Right lobe of liver (tissue), 6 donors: ENCODE measurements around the gene VEGFD. TPM values are rescaled to one million over a fixed set of nuclear protein-coding genes. Genes with fewer than 3 reads are reported as not detected.

ENCODE experiments used
- ATAC-seq, 4 donors: fragments of 200-7000 bp; cut with Tn5 transposase; one replicate each; pipeline ENCODE4 v1.9.1; 2020; ENCODE audit warnings: mild to moderate bottlenecking in 4 of 4, moderate library complexity in 4 of 4
- DNase-seq, 3 donors: peaks; one replicate each; pipeline ENCODE4 v3.0.0-alpha.2; 2020
- H3K27ac ChIP-seq, 3 donors: fragments of 200-600 bp; one replicate each; pipeline ENCODE4 v1.8.0; 2022
- H3K27me3 ChIP-seq, 2 donors: fragments of 200-600 bp; one replicate each; pipeline ENCODE4 v1.8.0; 2022
- H3K36me3 ChIP-seq, 4 donors: fragments of 200-600 bp; sonication (generic) in 1 of 4; one replicate each; pipeline versions ENCODE4 v1.5.1 to v1.8.0; 2017 to 2022; ENCODE audit warnings: control low read depth in 1 of 4
- H3K4me1 ChIP-seq, 4 donors: fragments of 200-600 bp; sonication (generic) in 1 of 4; one replicate each; pipeline versions ENCODE4 v1.5.1 to v1.8.0; 2017 to 2022; ENCODE audit warnings: control low read depth in 1 of 4
- H3K4me3 ChIP-seq, 3 donors: fragments of 200-600 bp; one replicate each; pipeline ENCODE4 v1.8.0; 2022
- H3K9me3 ChIP-seq, 4 donors: fragments of 200-600 bp; sonication (generic) in 1 of 4; one replicate each; pipeline versions ENCODE4 v1.5.1 to v1.8.0; 2017 to 2022; ENCODE audit warnings: control low read depth in 1 of 4
- CTCF ChIP-seq, 4 donors: fragments of 200-600 bp in 3 of 4; fragments of 450-650 bp in 1 of 4; IDR thresholded peaks; one replicate each; pipeline versions ENCODE4 v1.5.1 to v1.8.0; 2016 to 2022; ENCODE audit warnings: antibody characterized with exemption in 4 of 4, mild to moderate bottlenecking in 2 of 4
- POLR2A ChIP-seq: fragments of 450-650 bp; IDR thresholded peaks from one replicate; pipeline ENCODE4 v1.6.1; 2017; ENCODE audit warnings: antibody characterized with exemption, mild to moderate bottlenecking
- whole genome bisulfite sequencing: methylation state at CpG from one replicate; pipeline ENCODE4 v1.1.6; 2018; ENCODE audit warnings: low coverage, low lambda C conversion rate; ENCODE audit not compliant: insufficient coverage; ENCODE audit errors: missing lambda C conversion rate; 5-methylcytosine and 5-hydroxymethylcytosine counted together
- intact Hi-C, 2 donors: fragments of 100-400 bp; cut with DNase I; formaldehyde crosslinking; loops; one replicate each; pipeline versions ENCODE4 v1.11.2 to v1.14.1; 2022
- total RNA-seq, 6 experiments: library from RNA; depleted of rRNA in 2 of 6; stranded (reverse); fragments of >200 nt in 2 of 6; fragmentation: NEBNext Ultra II Directional in 3 of 6; extraction: Animal tissue kit (Norgen Biotek cat#: 25700) in 3 of 6; gene quantifications; one replicate each; pipeline versions ENCODE4 v1.1.0 to v1.2.4, GENCODE V29; 2016 to 2023
- donor health status: DM: no; HTN: yes; CAD: no.
- donor health status: DM: no; HTN: no; CAD: no.
- donor health status: DM: no; HTN: no; CAD: no.
- donor health status: DM: no; HTN: yes; CAD: no.
- donor health status: DM: no; HTN: yes; CAD: no.

VEGFD gene
- total RNA-seq, 6 experiments from 2014 or later: 0.22 to 0.49 (median 0.33) TPM

- no peaks in the 10 kb centered on the region for H3K9me3 ChIP-seq
- H3K36me3 ChIP-seq: no peaks in the 10 kb centered on the region
- H3K4me3 ChIP-seq: no peak overlapping the region
- H3K4me1 ChIP-seq: no peaks in the 10 kb centered on the region
- 81% methylated on average over 2 of the region's 2 CpGs for WGBS
- intact Hi-C loops: no loop called here
- H3K27ac ChIP-seq: no peak overlapping the region
- TF ChIP-seq CTCF (IDR thresholded peaks at IDR 0.05) (no peak), POLR2A (no peak)
- no peak for ATAC-seq
- DNase-seq: no peak
- peaks cover 3 to 4% of the 10 kb centered on the region in 2 donors for H3K27me3 ChIP-seq
Measured at GRCh38 chrX:15340867-15341266, 43.3 kb downstream of the VEGFD start.

GRCh38 chrX:15336023-15336413, 48.2 kb downstream of the VEGFD start:
- Histone ChIP-seq H3K36me3 (no peaks in the 10 kb centered on the region), H3K9me3 (no peaks in the 10 kb centered on the region), H3K4me1 (no peaks in the 10 kb centered on the region), H3K27ac (peak overlapping the region in 2 of 3 donors; percentile 21 to 82), H3K4me3 (peak overlapping the region; percentile 8 to 34 (median 26)), H3K27me3 (peaks cover 0 to 4% of the 10 kb centered on the region in 2 donors)
- peak in 1 of 4 donors; percentile 5 for ATAC-seq
- intact Hi-C loops: no loop called here
- TF ChIP-seq POLR2A: no peak
- no peak for TF ChIP-seq CTCF (IDR thresholded peaks at IDR 0.05)
- WGBS: 16% methylated on average over 10 of the region's 10 CpGs
- DNase-seq: no peak

- no peaks in the 10 kb centered on the region for H3K9me3 ChIP-seq
- TF ChIP-seq CTCF (IDR thresholded peaks at IDR 0.05): no peak
- peak; percentile 94 for TF ChIP-seq POLR2A
- no peaks in the 10 kb centered on the region for H3K4me1 ChIP-seq
- 30% methylated on average over 41 of the region's 72 CpGs for WGBS
- intact Hi-C loops: no loop called here
- H3K27me3 ChIP-seq: peaks cover 0 to 4% of the 10 kb centered on the region in 2 donors
- H3K36me3 ChIP-seq: no peaks in the 10 kb centered on the region
- peak; percentile 95 to 97 (median 95) for DNase-seq
- H3K27ac ChIP-seq: peak within 1 kb of the TSS; percentile 71 to 88 (median 82)
- ATAC-seq: peak; percentile 98 to 100 (median 99)
- H3K4me3 ChIP-seq: peak within 1 kb of the TSS; percentile 60 to 63 (median 63)
Measured at GRCh38 chrX:15335135-15336022, 48.8 kb downstream of the VEGFD start, which contains the start of gene PIGA. TSS of gene PIGA (minus strand) at chrX:15335523. CDS start at chrX:15331930, 3,593 bp downstream.

GRCh38 chrX:15334561-15334960, 49.7 kb downstream of the VEGFD start:
- Histone ChIP-seq H3K36me3 (no peaks in the 10 kb centered on the region), H3K4me3 (peak overlapping the region; percentile 60 to 63 (median 63)), H3K4me1 (no peaks in the 10 kb centered on the region), H3K9me3 (no peaks in the 10 kb centered on the region), H3K27ac (peak overlapping the region; percentile 71 to 88 (median 82)), H3K27me3 (peaks cover 0 to 3% of the 10 kb centered on the region in 2 donors)
- ATAC-seq (no peak), DNase-seq (no peak)
- WGBS: 19% methylated on average over 7 of the region's 7 CpGs
- TF ChIP-seq POLR2A: no peak
- no peak for TF ChIP-seq CTCF (IDR thresholded peaks at IDR 0.05)
- intact Hi-C loops: no loop called here
